ENCODE data around the gene ATP2C1. TPM values are rescaled to one million over a fixed set of nuclear protein-coding genes. Genes with fewer than 3 reads are reported as not detected.
"Not testable (repeated sequence)": the region's sequence is repeated elsewhere in the genome, so short reads cannot be mapped to it uniquely, and the experiment has no call there.

The ATP2C1 gene
- total RNA-seq, 1 donor = 136 TPM

GRCh38 chr3:131036986-131037385 lies 143.1 kb downstream of the ATP2C1 start:
- H3K4me3 ChIP-seq (ENCODE audit: low read depth, low read length) = no peak overlapping the region
- TF ChIP-seq CTCF (IDR thresholded peaks at IDR 0.05; ENCODE audit: insufficient read depth, low read depth, low read length) = no peak
- DNase-seq (ENCODE audit: low read depth) = no peak

- DNase-seq (ENCODE audit: low read depth) = no peak
- no peak overlapping the region for H3K4me3 ChIP-seq (ENCODE audit: low read depth, low read length)
- TF ChIP-seq CTCF (IDR thresholded peaks at IDR 0.05; ENCODE audit: insufficient read depth, low read depth, low read length) = no peak
Observed at GRCh38 chr3:131038326-131038725, 144.4 kb downstream of the ATP2C1 start.

GRCh38 chr3:131042271-131042985 lies 148.5 kb downstream of the ATP2C1 start:
- not testable (repeated sequence) for DNase-seq (ENCODE audit: low read depth)

GRCh38 chr3:131047582-131047981 lies 153.7 kb downstream of the ATP2C1 start:
- no peak for DNase-seq (ENCODE audit: low read depth)
- no peak for TF ChIP-seq CTCF (IDR thresholded peaks at IDR 0.05; ENCODE audit: insufficient read depth, low read depth, low read length)
- no peak overlapping the region for H3K4me3 ChIP-seq (ENCODE audit: low read depth, low read length)

More at GRCh38 chr3:131042271-131042985, 148.5 kb downstream of the ATP2C1 start:
- H3K4me3 ChIP-seq (ENCODE audit: low read depth, low read length) = not testable (repeated sequence)

- no peak for TF ChIP-seq CTCF (IDR thresholded peaks at IDR 0.05; ENCODE audit: insufficient read depth, low read depth, low read length)
- H3K4me3 ChIP-seq (ENCODE audit: low read depth, low read length) = no peak overlapping the region
- DNase-seq (ENCODE audit: low read depth) = no peak
Observed at GRCh38 chr3:131048030-131048429, 154.1 kb downstream of the ATP2C1 start.

- DNase-seq (ENCODE audit: low read depth) = no peak
- TF ChIP-seq CTCF (IDR thresholded peaks at IDR 0.05; ENCODE audit: insufficient read depth, low read depth, low read length) = no peak
- no peak overlapping the region for H3K4me3 ChIP-seq (ENCODE audit: low read depth, low read length)
Observed at GRCh38 chr3:131050001-131050400, 156.1 kb downstream of the ATP2C1 start.

- peak; percentile 23 for DNase-seq (ENCODE audit: low read depth)
- peak; percentile 37 for TF ChIP-seq CTCF (IDR thresholded peaks at IDR 0.05; ENCODE audit: insufficient read depth, low read depth, low read length)
Observed at GRCh38 chr3:131053043-131053859, 159.4 kb downstream of the ATP2C1 start.

More at GRCh38 chr3:131053043-131053859, 159.4 kb downstream of the ATP2C1 start:
- H3K4me3 ChIP-seq (ENCODE audit: low read depth, low read length) = no peak overlapping the region

Measured in fibroblast of villous mesenchyme (primary cell).